AG09319 (cell line): ENCODE measurements around the gene SRSF7.
"Not testable (repeated sequence)": the region's sequence is repeated elsewhere in the genome, so short reads cannot be mapped to it uniquely, and the experiment has no call there.

Source experiments
- DNase-seq: peaks from one replicate; pipeline ENCODE4 v3.0.0-alpha.2; 2010; ENCODE audit warnings: low read depth; ENCODE audit errors: extremely low read depth
- CTCF ChIP-seq: IDR thresholded peaks from 2 replicates; pipeline ENCODE4 v1.5.1; 2011; ENCODE audit warnings: low read depth, mild to moderate bottlenecking, inconsistent platforms, low read length, moderate library complexity

Gene SRSF7

GRCh38 chr2:38708900-38709566, 42.1 kb downstream of the SRSF7 start:
- DNase-seq = no peak
- no peak for TF ChIP-seq CTCF

GRCh38 chr2:38708491-38708890, 42.7 kb downstream of the SRSF7 start:
- not testable (repeated sequence) for DNase-seq

- TF ChIP-seq CTCF = no peak
- no peak for DNase-seq
These were observed 44.3 kb downstream of the SRSF7 start for GRCh38 chr2:38706846-38707345.

- TF ChIP-seq CTCF = no peak
- no peak for DNase-seq
These were observed 46.5 kb downstream of the SRSF7 start for GRCh38 chr2:38704664-38705063.

GRCh38 chr2:38703336-38703735, 47.8 kb downstream of the SRSF7 start:
- not testable (repeated sequence) for DNase-seq

- TF ChIP-seq CTCF = no peak
- DNase-seq = peak; percentile 35
These were observed 48.7 kb downstream of the SRSF7 start for GRCh38 chr2:38702413-38702812.

GRCh38 chr2:38701542-38701941, 49.6 kb downstream of the SRSF7 start:
- DNase-seq = no peak
- TF ChIP-seq CTCF = no peak

- DNase-seq = no peak
- TF ChIP-seq CTCF = no peak
These were observed 50.2 kb downstream of the SRSF7 start for GRCh38 chr2:38700881-38701458.
